HG03439 (cell line): ENCODE results near the gene ALDH1A1.
"Not testable (repeated sequence)": the region's sequence is repeated elsewhere in the genome, so short reads cannot be mapped to it uniquely, and the experiment has no call there.

ENCODE experiments used
- ATAC-seq: cut with Tn5 transposase; IDR thresholded peaks from one replicate; pipeline ENCODE4 v1.9.1; 2021; ENCODE audit warnings: mild to moderate bottlenecking, moderate library complexity; ENCODE audit not compliant: unreplicated experiment

The ALDH1A1 gene

DNA sequence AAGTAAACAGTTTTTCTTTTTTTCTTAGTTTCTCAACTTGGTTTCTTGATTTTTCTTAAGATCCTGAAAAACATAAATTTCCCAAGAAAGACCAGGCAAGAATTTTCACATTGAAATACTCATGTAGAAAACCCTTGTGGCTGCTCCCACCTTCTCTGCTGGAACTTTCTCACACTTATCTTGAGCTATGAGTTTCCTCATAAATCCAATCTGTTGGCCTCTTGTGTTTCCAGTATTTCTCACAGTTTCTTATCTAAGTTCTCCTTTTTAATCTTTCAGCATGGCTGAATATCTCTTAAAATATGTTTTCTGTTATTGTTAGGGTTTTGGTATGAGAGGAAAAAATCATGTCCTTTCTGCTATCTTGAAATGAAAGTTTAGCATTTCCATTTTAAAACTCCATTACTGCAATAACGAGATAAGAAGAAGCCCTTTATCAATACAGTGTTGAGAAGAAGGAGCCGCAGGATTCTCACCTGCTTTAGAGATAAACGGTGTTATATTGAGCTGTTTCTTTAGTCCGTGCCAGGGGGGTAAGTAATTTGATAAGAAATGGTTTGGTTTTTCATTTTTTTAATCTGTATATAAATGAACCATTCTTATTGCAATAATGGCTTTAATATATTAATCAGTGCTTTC, 89.3 kb downstream of the ALDH1A1 start:
- ATAC-seq = no peak

DNA sequence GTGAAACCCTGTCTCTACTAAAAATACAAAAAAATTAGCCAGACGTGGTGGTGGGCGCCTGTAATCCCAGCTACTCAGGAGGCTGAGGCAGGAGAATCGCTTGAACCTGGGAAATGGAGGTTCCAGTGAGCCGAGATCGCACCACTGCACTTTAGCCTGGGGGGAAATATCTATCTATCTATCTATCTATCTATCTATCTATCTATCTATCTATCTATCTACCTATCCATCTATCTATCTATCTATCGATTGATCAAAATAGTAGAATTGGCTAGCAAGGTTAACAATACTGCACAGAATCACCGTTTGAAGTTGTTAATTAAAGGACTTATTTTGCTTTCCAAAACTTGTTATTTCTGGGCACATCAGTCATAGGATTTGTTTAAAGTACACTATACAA, 90.1 kb downstream of the ALDH1A1 start:
- ATAC-seq = not testable (repeated sequence)

DNA sequence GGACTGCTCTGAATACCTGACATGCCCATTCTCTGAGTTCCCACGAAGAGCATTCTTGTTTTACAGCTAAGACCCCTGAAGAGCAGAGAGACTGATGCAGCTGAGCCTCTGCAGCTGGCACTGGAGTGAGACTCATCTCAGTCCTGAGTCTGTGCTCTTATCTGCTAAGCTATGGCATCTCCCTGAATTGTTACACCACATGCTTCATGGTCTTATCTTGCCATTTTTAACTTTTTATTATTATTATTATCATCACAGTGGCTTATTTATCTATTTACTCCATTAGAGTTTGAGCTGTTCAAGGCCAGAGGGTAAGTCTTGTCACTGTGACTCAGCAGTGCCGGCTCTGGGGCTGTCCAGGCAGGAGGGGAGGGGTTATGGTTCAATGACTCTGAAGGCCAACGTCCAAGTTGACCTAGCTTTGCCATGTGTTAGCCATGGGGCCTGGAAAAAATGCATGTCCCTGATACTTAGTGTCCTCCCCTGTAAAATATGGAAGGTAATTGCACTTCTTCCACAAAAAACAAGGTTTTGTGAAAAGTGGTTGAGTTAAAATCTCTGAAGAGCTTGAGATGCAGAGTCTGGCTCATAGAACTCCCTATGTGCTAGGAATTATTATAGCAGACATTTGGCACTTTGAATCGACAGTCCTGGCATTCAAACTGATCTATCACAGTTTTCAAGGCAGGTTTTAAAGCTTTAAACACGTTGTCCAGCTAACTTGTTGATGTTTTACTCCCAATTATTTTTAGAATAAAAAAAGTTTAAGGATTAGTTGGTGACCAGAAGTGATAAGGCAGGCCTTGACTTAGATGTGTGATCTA, 94.6 kb downstream of the ALDH1A1 start:
- ATAC-seq = no peak

DNA sequence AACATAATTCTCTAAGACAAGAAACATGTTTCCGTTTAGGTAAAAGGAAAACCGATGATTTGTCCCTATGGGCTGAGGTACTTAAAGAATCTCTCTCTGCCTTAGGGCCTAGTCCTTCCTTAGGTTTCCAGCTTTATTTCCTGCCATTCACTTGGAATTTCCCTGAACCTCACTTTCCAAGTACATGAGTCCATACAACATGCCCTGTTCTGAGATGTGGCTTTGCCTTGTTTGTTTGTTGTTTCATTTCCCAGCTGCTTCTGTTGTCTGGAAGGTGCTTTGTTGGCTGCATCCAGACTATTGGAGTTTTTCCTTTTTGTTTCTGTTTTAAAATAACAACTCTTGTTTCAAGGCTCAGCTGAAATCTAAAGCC, 95.2 kb downstream of the ALDH1A1 start:
- ATAC-seq = no peak

DNA sequence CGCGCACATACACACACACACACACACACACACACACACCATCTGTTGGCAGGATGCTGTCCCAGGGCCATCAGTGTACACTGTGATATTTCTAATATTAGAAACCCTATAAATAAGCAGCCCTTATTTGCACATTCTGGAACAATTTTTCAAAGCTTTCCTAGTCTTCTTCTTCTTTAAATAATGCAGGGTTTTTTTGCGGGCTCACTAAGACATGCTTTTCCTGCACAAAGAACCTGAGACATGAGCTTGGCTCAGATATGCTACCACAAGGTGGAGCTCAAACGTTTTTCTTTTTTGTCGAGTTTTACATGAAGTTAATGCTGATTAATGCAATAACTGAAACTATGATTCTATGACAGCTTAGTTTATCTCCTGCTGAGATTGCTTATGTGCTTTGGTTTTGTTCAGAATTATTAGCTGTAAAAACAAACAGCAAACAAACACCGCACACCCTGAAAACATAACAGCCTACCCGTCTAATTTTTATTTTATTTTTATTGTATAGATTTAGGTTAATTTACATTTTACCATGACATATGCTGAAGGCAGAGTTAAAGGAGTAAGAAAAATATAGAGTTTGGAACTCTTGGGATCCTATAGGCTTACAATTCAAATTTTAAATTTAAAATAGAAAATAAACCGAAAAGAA, 95.8 kb downstream of the ALDH1A1 start:
- no peak for ATAC-seq

DNA sequence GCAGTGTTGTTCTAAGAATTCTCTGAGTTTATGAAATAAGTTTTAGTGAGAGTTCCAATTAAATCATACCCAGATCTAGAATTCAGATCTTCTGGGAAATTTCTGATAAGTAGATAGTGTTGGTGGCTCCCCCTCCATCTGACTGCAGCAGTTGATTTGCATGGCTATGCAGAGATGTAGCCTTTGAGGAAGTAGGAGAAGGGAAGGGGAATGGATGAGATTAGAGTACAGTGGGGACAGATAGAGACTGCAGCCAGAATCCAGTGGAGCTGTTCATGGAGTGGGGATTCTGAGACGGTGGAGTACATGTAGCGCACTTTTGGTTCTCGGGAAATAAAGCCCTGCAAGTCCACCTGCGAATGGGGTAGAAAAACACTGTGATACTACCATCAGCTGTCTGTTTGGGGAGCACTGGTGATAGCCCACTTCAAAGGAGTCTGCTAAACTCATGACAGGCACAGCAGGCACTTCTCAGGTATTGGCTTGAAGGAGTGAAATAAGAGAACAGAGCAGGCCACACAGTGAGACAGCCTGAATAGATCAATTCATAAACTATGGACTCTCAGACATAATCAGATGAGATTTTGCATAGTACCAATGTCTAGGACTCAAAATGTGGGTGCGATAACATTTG, 96.8 kb downstream of the ALDH1A1 start:
- ATAC-seq = no peak

DNA sequence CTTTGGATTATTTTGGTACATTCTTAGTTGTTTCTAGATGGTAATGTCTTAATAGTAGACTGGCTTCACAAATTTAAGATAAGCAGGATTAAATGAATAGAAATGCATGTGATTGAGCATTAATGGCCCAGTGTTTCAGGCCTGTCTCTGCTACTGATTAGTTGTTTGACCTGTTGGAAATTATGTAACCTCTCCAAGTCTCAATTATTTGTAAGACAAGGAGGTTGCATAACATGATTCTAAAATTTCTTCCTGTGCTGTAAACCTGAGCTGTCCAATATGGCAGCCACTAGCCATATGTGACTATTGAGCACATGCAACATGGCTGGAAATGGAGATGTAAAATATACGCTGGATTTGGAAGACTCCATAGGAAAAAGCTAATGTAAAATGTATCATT, 97.5 kb downstream of the ALDH1A1 start:
- ATAC-seq = no peak
